ENCODE data around the gene ZNF396.

Gene ZNF396

DNA sequence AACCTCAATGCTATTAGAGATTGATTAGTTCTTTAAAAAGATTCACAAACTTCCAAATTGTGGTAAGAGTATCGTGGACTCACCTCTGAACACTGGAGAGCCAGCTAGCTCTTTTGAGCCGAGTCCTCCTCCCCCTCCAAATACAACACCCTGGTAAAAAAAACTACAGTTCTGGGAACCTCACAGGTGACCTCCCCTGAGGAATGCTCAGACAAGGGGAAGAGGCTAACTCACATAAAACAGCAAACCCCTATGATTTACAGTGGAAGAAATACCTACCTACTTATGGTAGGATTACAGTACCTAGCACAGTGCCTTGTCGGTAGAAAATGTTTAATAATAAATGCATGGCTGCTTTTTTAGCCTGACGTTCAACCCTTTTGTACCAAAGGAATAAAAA is 41.3 kb downstream of the ZNF396 start:
- no peak for DNase-seq (ENCODE audit: low read depth, low spot score)

GRCh38 chr18:35334821-35335220 is 42.3 kb downstream of the ZNF396 start:
- no peak for DNase-seq (ENCODE audit: low read depth, low spot score)

DNA sequence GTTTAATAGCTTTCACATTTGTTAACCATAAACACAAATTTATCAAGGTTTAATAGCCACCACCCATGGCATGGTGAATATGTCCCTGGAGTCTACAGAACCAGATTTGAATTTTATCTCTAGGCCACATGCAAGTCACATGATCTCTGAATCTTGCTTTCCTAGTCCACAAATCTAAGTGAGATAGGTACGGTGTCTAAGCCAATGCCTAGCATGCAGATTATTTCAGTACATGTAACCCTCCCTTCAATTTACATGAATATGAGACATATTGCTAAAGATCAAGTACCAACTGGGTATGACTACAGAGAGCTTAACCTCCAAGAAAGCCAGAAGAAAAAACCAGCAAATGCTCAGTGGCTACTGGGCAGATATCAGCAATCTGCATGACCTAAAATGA is 42.9 kb downstream of the ZNF396 start:
- DNase-seq (ENCODE audit: low read depth, low spot score), result no peak

DNA sequence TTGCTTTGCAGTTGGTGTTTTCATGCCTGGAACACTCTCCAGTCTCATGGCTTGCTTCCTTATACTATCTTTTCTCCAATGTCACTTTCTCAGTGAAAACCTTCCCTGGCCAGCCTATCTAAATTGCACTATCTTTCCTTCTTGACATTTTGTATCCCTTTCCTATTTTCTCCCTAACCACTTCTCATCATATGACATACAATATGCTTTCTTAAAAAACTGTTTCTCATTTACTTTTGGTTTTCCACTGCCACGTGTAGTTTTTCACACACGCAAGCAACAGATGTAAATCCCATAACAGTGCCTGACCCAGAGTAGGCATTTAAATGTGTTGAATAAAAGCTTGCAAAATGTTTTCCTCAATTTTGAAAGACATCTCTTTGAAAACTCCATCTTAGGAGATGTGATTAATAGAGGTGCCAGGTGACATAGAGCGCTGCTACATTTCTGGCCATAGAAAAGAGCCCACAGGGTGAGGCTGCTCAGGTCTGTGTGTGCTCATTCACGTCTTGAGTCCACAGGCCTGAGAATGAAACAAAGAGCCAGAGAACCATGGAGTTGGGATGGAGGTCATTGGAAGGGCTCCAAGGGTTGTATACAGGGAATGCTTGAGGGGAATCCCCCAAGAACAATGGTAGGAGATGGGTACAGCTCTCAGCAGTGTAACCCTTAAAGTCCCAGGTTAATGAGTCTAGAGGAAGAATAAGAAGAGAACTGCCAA is 45.6 kb downstream of the ZNF396 start:
- peak; percentile 11 for DNase-seq (ENCODE audit: low read depth, low spot score)

GRCh38 chr18:35328868-35329267 is 48.3 kb downstream of the ZNF396 start:
- no peak for DNase-seq (ENCODE audit: low read depth, low spot score)

DNA sequence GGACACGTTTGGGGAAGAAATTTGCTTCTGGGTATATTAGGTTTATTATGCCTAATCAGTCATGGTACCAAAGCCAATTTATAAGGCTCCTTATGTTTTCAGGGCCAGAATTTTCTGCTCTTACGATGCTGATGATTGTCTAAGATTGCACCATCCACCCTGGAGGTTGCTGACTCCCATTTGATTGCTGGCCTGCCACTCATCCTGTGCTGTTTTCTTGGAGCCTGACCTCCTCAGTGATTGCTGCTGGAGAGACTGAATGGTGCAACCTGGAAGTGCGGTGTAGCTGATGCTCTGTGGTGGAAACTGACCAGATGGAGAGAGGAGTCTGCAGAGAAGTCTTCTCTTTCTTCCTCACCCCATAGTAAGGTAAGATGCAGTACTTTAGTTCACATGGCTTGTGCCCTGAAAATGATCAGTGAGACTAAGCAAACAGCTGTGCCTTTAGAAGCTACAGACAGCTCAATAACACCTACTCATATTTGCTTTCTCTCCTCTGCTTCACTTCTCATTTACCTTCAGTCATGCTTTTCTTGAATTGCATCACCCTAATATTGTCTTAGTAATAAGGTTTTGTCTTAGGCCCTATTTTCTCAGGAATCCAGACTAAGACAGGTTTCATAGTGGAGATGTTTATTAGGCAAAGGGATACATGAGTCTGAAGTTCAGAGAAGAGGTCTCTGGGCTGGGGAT is 50.3 kb downstream of the ZNF396 start:
- DNase-seq (ENCODE audit: low read depth, low spot score), result no peak

DNA sequence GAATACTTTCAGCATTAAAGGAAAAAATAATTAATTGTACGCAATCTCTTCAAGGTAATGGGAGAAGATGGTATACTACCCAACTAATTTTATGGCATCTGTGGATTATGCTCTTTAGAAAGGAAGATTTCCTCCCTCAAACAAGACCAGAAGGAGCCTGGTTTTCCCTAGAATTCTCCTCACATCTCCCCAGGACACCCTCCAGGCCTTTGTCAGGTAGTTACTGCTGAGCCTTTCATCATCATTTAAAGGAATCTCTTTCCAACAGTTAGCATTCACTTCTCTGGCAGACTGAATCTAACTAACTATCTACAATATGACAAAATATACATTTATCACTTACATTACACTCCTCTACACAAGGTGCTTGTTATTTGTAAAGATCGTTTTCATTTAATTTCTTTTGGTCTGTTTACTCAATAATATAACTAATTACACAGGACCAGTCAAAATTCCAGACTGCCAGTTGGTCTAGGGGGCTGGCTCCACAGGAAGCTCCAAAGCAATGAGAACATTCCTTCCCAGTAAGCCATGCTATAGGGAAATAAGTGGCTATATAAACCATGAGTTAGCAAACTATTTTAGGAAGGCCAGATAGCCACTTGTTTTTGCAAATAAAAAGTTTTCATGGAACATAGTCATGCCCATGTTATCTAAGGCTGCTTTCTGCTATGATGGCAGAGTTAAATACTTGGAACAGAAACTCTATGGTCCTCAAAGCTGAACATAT is 52.0 kb downstream of the ZNF396 start:
- DNase-seq (ENCODE audit: low read depth, low spot score), result peak; percentile 34

GRCh38 chr18:35322486-35323458 is 54.4 kb downstream of the ZNF396 start:
- no peak for DNase-seq (ENCODE audit: low read depth, low spot score)

Measured in ELF-1 (cell line).